ENCODE results near the gene SERPINA6.

DNA sequence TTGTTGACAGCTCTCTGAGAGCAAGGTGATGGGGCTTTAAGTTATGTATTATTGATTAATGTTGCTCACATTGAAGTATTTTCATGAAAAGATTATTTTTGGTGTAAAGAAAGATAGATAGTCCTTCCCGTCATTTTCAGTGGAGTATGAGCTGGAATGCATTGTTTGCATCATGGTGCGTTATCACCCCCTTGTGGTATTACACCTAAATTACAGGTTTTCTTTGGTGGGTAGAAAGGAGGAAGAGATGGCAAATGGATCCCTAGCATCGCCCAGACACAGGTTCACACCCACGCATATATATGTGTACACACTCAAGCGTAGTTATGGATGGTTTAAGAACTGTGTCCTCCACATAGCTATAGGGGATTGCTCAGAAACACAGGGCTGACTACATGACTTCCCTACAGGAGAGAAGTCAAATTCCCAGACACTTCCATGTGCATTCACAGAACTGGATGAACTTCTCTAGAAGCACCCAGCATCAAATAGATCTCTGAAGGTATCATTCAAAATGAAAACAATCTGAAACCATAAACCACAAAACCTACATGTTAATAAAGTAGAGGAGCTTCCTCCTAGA, 15.6 kb downstream of the SERPINA6 start:
- TF ChIP-seq POLR2A (IDR thresholded peaks at IDR 0.05) = no peak
- TF ChIP-seq, protein P1, sequence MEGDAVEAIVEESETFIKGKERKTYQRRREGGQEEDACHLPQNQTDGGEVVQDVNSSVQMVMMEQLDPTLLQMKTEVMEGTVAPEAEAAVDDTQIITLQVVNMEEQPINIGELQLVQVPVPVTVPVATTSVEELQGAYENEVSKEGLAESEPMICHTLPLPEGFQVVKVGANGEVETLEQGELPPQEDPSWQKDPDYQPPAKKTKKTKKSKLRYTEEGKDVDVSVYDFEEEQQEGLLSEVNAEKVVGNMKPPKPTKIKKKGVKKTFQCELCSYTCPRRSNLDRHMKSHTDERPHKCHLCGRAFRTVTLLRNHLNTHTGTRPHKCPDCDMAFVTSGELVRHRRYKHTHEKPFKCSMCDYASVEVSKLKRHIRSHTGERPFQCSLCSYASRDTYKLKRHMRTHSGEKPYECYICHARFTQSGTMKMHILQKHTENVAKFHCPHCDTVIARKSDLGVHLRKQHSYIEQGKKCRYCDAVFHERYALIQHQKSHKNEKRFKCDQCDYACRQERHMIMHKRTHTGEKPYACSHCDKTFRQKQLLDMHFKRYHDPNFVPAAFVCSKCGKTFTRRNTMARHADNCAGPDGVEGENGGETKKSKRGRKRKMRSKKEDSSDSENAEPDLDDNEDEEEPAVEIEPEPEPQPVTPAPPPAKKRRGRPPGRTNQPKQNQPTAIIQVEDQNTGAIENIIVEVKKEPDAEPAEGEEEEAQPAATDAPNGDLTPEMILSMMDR (IDR thresholded peaks at IDR 0.05) = no peak
- TF ChIP-seq POLR2AphosphoS5 (IDR thresholded peaks at IDR 0.05) = no peak
- no peak for TF ChIP-seq EP300 (IDR thresholded peaks at IDR 0.05)
